A549 (cell line): ENCODE measurements around the gene ENDOG. TPM values are rescaled to one million over a fixed set of nuclear protein-coding genes. Genes with fewer than 3 reads are reported as not detected.
"Not testable (repeated sequence)": the region's sequence is repeated elsewhere in the genome, so short reads cannot be mapped to it uniquely, and the experiment has no call there.

Source experiments
- ATAC-seq, 2 experiments: fragments of 200-7000 bp in 1 of 2; fragments of >200 bp in 1 of 2; cut with Nextera tagmentation in 1 of 2; cut with Tn5 transposase in 1 of 2; 3 replicates each; pipeline versions ENCODE4 v1.8.0 to v1.9.1; 2018 to 2020; ENCODE audit warnings: mild to moderate bottlenecking in 1 of 2, moderate library complexity in 1 of 2
- CTCF ChIA-PET: fragments of 300-600 bp; sonication (Branson Sonifier 250); formaldehyde crosslinking; extraction: SDS; loops from one replicate; lab custom pipeline; 2021; ENCODE audit warnings: antibody characterized with exemption, inconsistent platforms; lab: Yijun Ruan, JAX
- POLR2A ChIA-PET: fragments of 350-600 bp; formaldehyde crosslinking; extraction: SDS; loops from one replicate; lab custom pipeline; 2021; ENCODE audit warnings: antibody characterized with exemption, inconsistent platforms; lab: Yijun Ruan, JAX
- DNase-seq, 2 experiments: peaks; one replicate each; pipeline versions ENCODE4 v3.0.0 to v3.0.0-alpha.2; 2011 to 2016; ENCODE audit warnings: low read depth in 1 of 2, low spot score in 1 of 2
- FAIRE-seq: peaks from 2 replicates; lab custom pipeline; 2011; peaks lifted over from hg19 to GRCh38; lab: Jason Lieb, UNC
- H3K27ac ChIP-seq, 2 experiments: fragments of >200 bp; sonication (Bioruptor Twin); formaldehyde crosslinking; 3 replicates each; pipeline ENCODE4 v1.5.1; 2016 to 2017
- H3K4me1 ChIP-seq: fragments of >200 bp; sonication (Bioruptor Twin); formaldehyde crosslinking; 3 replicates; pipeline ENCODE4 v1.6.1; 2016
- H3K4me2 ChIP-seq: fragments of >200 bp; sonication (Bioruptor Twin); formaldehyde crosslinking; 3 replicates; pipeline ENCODE4 v1.6.1; 2016
- H3K4me3 ChIP-seq: fragments of >200 bp; sonication (Bioruptor Twin); formaldehyde crosslinking; 3 replicates; pipeline ENCODE4 v1.5.1; 2016
- H3K9me3 ChIP-seq: fragments of >200 bp; sonication (Bioruptor Twin); formaldehyde crosslinking; 3 replicates; pipeline ENCODE4 v1.6.1; 2016
- ATOH8 ChIP-seq: fragments of 250-450 bp; sonication (Bioruptor Pico); IDR thresholded peaks from 2 replicates; pipeline ENCODE4 v1.5.0; 2020; ENCODE audit warnings: low read depth, mild to moderate bottlenecking, moderate library complexity
- BHLHE40 ChIP-seq: IDR thresholded peaks from 2 replicates; pipeline ENCODE4 v1.6.1; 2012; ENCODE audit warnings: low read depth, low read length, inconsistent platforms
- CHD2 ChIP-seq: fragments of 150-350 bp; IDR thresholded peaks from 2 replicates; pipeline ENCODE4 v1.6.1; 2014; ENCODE audit warnings: low read length; ENCODE audit not compliant: partially characterized antibody
- CHD4 ChIP-seq: fragments of 200-600 bp; sonication (generic); IDR thresholded peaks from 2 replicates; pipeline ENCODE4 v1.6.1; 2016; ENCODE audit warnings: antibody characterized with exemption, mild to moderate bottlenecking, borderline replicate concordance
- CTCF ChIP-seq: fragments of >200 bp; sonication (Bioruptor Twin); formaldehyde crosslinking; IDR thresholded peaks from 3 replicates; pipeline ENCODE4 v1.5.1; 2016
- E2F6 ChIP-seq: IDR thresholded peaks from 2 replicates; pipeline ENCODE4 v1.6.1; 2012; ENCODE audit warnings: low read depth, borderline replicate concordance
- EHF ChIP-seq: fragments of 250-450 bp; sonication (Bioruptor Pico); IDR thresholded peaks from 2 replicates; pipeline ENCODE4 v1.5.0; 2020; ENCODE audit warnings: mild to moderate bottlenecking
- EHMT2 ChIP-seq: fragments of 200-600 bp; sonication (generic); IDR thresholded peaks from 2 replicates; pipeline ENCODE4 v1.6.1; 2016; ENCODE audit warnings: antibody characterized with exemption, low read depth, mild to moderate bottlenecking, moderate library complexity
- EP300 ChIP-seq, 2 experiments: fragments of >200 bp; sonication (Bioruptor Twin); formaldehyde crosslinking; IDR thresholded peaks; 2 replicates in 1 of 2; 3 replicates in 1 of 2; pipeline ENCODE4 v1.6.1; 2016 to 2017
- FOSB ChIP-seq: fragments of 250-450 bp; sonication (Bioruptor Pico); IDR thresholded peaks from 2 replicates; pipeline ENCODE4 v1.5.0; 2020; ENCODE audit warnings: mild to moderate bottlenecking, moderate library complexity
- FOSL2 ChIP-seq, 2 experiments: fragments of 450-650 bp in 1 of 2; fragments of >200 bp in 1 of 2; sonication (Bioruptor Twin) in 1 of 2; formaldehyde crosslinking; IDR thresholded peaks; 2 replicates each; pipeline versions ENCODE4 v1.5.0 to v1.6.1; 2016 to 2020; ENCODE audit warnings: mild to moderate bottlenecking in 1 of 2, moderate library complexity in 1 of 2
- GATA3 ChIP-seq: IDR thresholded peaks from 2 replicates; pipeline ENCODE4 v1.6.1; 2012; ENCODE audit warnings: borderline replicate concordance
- HOXA7 ChIP-seq: fragments of 250-450 bp; sonication (Bioruptor Pico); IDR thresholded peaks from 2 replicates; pipeline ENCODE4 v1.5.0; 2020; ENCODE audit warnings: mild to moderate bottlenecking, moderate library complexity
- HOXB5 ChIP-seq: fragments of 250-450 bp; sonication (Bioruptor Pico); IDR thresholded peaks from 2 replicates; pipeline ENCODE4 v1.5.0; 2020; ENCODE audit warnings: mild to moderate bottlenecking, moderate library complexity
- JUN ChIP-seq, 2 experiments: fragments of >200 bp; sonication (Bioruptor Twin); formaldehyde crosslinking; IDR thresholded peaks; 2 replicates in 1 of 2; 3 replicates in 1 of 2; pipeline ENCODE4 v1.6.1; 2016 to 2017
- JUNB ChIP-seq: fragments of >200 bp; sonication (Bioruptor Twin); formaldehyde crosslinking; IDR thresholded peaks from 2 replicates; pipeline ENCODE4 v1.6.1; 2016
- KDM1A ChIP-seq: fragments of 200-600 bp; sonication (generic); IDR thresholded peaks from 2 replicates; pipeline ENCODE4 v1.6.1; 2016; ENCODE audit warnings: low read depth, mild to moderate bottlenecking
- KDM5A ChIP-seq: fragments of 200-600 bp; sonication (generic); IDR thresholded peaks from 2 replicates; pipeline ENCODE4 v1.6.1; 2016; ENCODE audit warnings: antibody characterized with exemption, mild to moderate bottlenecking
- NFE2L2 ChIP-seq: fragments of 150-350 bp; conservative IDR thresholded peaks from 2 replicates; pipeline ENCODE4 v1.6.1; 2014; ENCODE audit warnings: low read length
- NPAS2 ChIP-seq: fragments of 250-450 bp; sonication (Bioruptor Pico); IDR thresholded peaks from 2 replicates; pipeline ENCODE4 v1.8.0; 2022; ENCODE audit warnings: mild to moderate bottlenecking, moderate library complexity, borderline replicate concordance
- NR3C1 ChIP-seq: fragments of >200 bp; sonication (Bioruptor Twin); formaldehyde crosslinking; IDR thresholded peaks from 3 replicates; pipeline ENCODE4 v1.6.1; 2017
- PBX3 ChIP-seq: IDR thresholded peaks from 2 replicates; pipeline ENCODE4 v1.6.1; 2012
- POLR2AphosphoS2 ChIP-seq: conservative IDR thresholded peaks from 2 replicates; pipeline ENCODE4 v1.6.1; 2012; ENCODE audit warnings: low read length, improper control_type of control experiment, inconsistent platforms
- RAD21 ChIP-seq, 2 experiments: fragments of >200 bp in 1 of 2; sonication (Bioruptor Twin) in 1 of 2; formaldehyde crosslinking in 1 of 2; IDR thresholded peaks in 1 of 2; conservative IDR thresholded peaks in 1 of 2; 2 replicates in 1 of 2; 3 replicates in 1 of 2; pipeline ENCODE4 v1.6.1; 2012 to 2018; ENCODE audit warnings: inconsistent platforms in 1 of 2
- RNF2 ChIP-seq: fragments of 200-600 bp; sonication (generic); IDR thresholded peaks from 2 replicates; pipeline ENCODE4 v1.6.1; 2016; ENCODE audit warnings: low read depth, mild to moderate bottlenecking, antibody characterized with exemption, moderate library complexity, borderline replicate concordance
- SREBF2 ChIP-seq: fragments of 450-650 bp; IDR thresholded peaks from 2 replicates; pipeline ENCODE4 v1.6.1; 2014; ENCODE audit warnings: mild to moderate bottlenecking, moderate library complexity
- TFCP2L1 ChIP-seq: fragments of 250-450 bp; sonication (Bioruptor Pico); IDR thresholded peaks from 2 replicates; pipeline ENCODE4 v1.5.0; 2021; ENCODE audit warnings: mild to moderate bottlenecking
- ZFP36 ChIP-seq: fragments of 450-650 bp; IDR thresholded peaks from 2 replicates; pipeline ENCODE4 v1.6.1; 2014; ENCODE audit warnings: borderline replicate concordance; ENCODE audit not compliant: partially characterized antibody
- WGBS: methylation state at CpG from one replicate; pipeline ENCODE4 v1.1.6; 2017; ENCODE audit errors: missing lambda C conversion rate; 5-methylcytosine and 5-hydroxymethylcytosine counted together
- polyA plus RNA-seq, 4 experiments: library from polyadenylated mRNA; depleted of rRNA in 3 of 4; stranded (reverse); fragments of >200 nt; fragmentation: RNase III in 1 of 4; extraction: RNeasy Plus Mini Kit Qiagen cat#74134 plus additional on column Dnase treatment in 1 of 4; gene quantifications; 2 replicates in 3 of 4; 3 replicates in 1 of 4; pipeline ENCODE4 v1.2.3, GENCODE V29; 2011 to 2017

Gene ENDOG
- polyA plus RNA-seq, 2 of the 4 experiments (the other 2 are of a cell fraction) = 12.8 to 18.6 TPM

DNA sequence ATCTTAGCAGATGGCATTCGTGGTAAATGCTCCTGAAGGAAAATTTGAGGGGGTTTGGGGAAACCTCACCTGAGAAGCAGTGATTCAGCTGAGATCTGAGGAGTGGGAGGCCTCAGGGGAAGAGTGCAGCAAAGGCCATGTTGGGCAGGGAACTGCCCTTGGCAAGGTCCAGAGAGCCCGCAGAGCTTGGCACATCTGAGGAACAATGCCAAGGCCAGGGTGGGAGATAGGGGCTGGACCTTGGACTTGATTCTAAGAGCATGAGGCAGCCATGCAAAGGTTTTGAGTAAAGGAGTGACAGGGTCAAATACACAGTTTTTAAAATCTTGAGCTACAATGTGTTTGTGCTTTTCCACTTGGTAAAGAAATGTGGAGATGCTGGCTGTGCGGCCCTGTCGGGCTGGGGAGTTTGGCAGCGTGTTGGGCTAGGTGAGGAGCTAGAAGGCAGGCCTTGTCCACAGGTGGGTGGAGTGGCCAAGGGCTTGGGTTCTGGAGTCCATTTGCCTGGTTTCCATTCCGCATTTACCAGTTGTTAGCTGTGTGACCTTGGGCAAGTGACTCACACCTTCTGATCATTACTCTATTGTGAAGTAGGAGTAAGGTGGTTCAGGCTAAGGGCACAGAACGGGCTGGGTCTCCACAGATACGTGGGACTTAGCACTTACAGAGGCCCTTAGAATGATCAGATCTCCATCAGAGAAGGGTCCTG is 25.2 kb upstream of the ENDOG start:
- Histone ChIP-seq H3K4me1 (peaks cover 4% of the 10 kb centered on the region; the same call in 2 of the 3 replicates), H3K9me3 (no peaks in the 10 kb centered on the region), H3K27ac (no peak overlapping the region), H3K4me2 (no peak overlapping the region), H3K4me3 (no peak overlapping the region)
- ATAC-seq = no peak
- DNase-seq = no peak
- WGBS = 79% methylated on average over 8 of the region's 8 CpGs
- TF ChIP-seq POLR2AphosphoS2 (no peak), ZFP36 (no peak), BHLHE40 (no peak), FOSB (CRISPR knock-in tag) (no peak), NR3C1 (no peak)
- no peak for FAIRE-seq
- ChIA-PET CTCF (interaction anchor here (0.6 to 3.1 kb wide), 7 partner anchors 9 to 135 kb away, joined by 3 to 12 read pairs (median 5); partner anchors contain the start of gene ENDOG), POLR2A (no interaction called here)

DNA sequence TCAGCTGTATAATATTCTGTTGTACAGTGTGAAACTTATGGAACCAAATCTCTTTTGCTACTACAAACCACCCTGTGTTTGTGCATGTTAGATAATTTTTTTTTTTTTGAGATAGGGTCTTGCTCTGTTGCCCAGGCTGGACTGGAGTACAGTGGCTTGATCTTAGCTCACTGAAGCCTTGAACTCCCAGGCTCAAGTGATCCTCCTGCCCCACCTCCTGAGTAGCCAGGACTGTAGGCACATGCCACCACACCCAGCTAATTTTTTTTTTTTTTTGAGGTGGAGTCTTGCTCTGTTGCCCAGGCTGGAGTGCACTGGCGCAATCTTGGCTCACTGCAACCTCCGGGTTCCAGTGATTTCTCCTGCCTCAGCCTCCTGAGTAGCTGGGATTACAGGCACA is 23.3 kb upstream of the ENDOG start:
- H3K4me1 ChIP-seq, H3K9me3 ChIP-seq, DNase-seq, ATAC-seq, H3K4me2 ChIP-seq, FAIRE-seq, H3K4me3 ChIP-seq, H3K27ac ChIP-seq: not testable (repeated sequence)
- POLR2A ChIA-PET = interaction anchor here (0.6 to 0.7 kb wide), 2 partner anchors 53 to 220 kb away, joined by 4 read pairs; no protein-coding TSS in a partner anchor
- CTCF ChIA-PET = interaction anchor here (0.7 to 1.0 kb wide), 4 partner anchors 9 to 299 kb away, joined by 3 to 6 read pairs (median 4); no protein-coding TSS in a partner anchor
- 50% methylated on average over 2 of the region's 2 CpGs for WGBS

DNA sequence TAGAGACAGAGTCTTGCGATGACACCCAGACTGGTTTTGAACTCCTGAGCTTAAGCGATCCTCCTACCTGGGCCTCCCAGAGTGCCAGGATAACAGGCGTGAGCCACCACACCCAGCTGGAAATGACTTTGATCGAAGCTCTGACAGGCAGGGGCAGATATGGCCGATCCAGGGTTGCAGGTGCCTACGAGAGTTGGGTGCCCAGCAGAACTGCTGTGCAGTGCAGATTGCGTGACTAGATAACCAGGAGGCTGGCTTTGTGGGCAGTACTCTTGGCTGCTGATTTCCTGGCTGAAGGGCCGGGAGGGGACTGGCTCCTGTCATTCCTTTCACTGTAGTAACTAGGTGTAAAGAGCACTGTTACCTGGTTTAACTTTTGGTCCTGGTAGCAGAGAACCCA is 19.4 kb upstream of the ENDOG start:
- H3K4me1 ChIP-seq = no peaks in the 10 kb centered on the region

GRCh38 chr9:128800061-128800460 is 18.2 kb upstream of the ENDOG start:
- no peak for ATAC-seq
- TF ChIP-seq CHD2 (no peak), KDM1A (no peak), PBX3 (no peak), CTCF (no peak), HOXA7 (CRISPR knock-in tag) (no peak), NFE2L2 (no peak), EHF (CRISPR knock-in tag) (no peak), RNF2 (no peak), RAD21 (conservative IDR thresholded peaks at IDR 0.05 in 1 of 2, IDR thresholded peaks at IDR 0.05 in 1 of 2) (no peak), EHMT2 (no peak), NPAS2 (CRISPR knock-in tag) (no peak)
- WGBS = 94% methylated on average over 7 of the region's 7 CpGs
- no peak overlapping the region for H3K4me3 ChIP-seq
- ChIA-PET POLR2A (no interaction called here), CTCF (interaction anchor here (2.2 kb wide), 1 partner anchor 67 kb away, joined by 7 read pairs; no protein-coding TSS in a partner anchor)
- no peak for DNase-seq
- H3K4me2 ChIP-seq = no peak overlapping the region
- no peak for FAIRE-seq
- no peaks in the 10 kb centered on the region for H3K4me1 ChIP-seq
- H3K9me3 ChIP-seq = no peaks in the 10 kb centered on the region
- no peak overlapping the region for H3K27ac ChIP-seq

More for the DNA sequence above, 19.4 kb upstream of the ENDOG start:
- no peak for ATAC-seq
- ChIA-PET POLR2A (no interaction called here), CTCF (interaction anchor here (1.2 to 2.2 kb wide), 3 partner anchors 11 to 66 kb away, joined by 3 to 7 read pairs (median 5); partner anchors contain the start of gene ENDOG)
- H3K9me3 ChIP-seq = no peaks in the 10 kb centered on the region
- no peak for FAIRE-seq
- 80% methylated on average over 8 of the region's 8 CpGs for WGBS
- no peak for DNase-seq
- no peak overlapping the region for H3K4me2 ChIP-seq
- TF ChIP-seq CHD4 = no peak
- TF ChIP-seq KDM5A = no peak
- TF ChIP-seq NR3C1 = no peak
- no peak for TF ChIP-seq HOXB5 (CRISPR knock-in tag)
- TF ChIP-seq EHF (CRISPR knock-in tag) = no peak
- TF ChIP-seq ATOH8 = no peak
- TF ChIP-seq FOSB (CRISPR knock-in tag) = no peak
- TF ChIP-seq FOSL2 (IDR thresholded peaks at IDR 0.05) = no peak
- TF ChIP-seq FOSL2 (CRISPR knock-in tag; IDR thresholded peaks at IDR 0.05) = no peak
- TF ChIP-seq JUN (IDR thresholded peaks at IDR 0.05) = no peak
- TF ChIP-seq E2F6 = no peak
- TF ChIP-seq HOXA7 (CRISPR knock-in tag) = no peak
- TF ChIP-seq RAD21 (conservative IDR thresholded peaks at IDR 0.05 in 1 of 2, IDR thresholded peaks at IDR 0.05 in 1 of 2) = no peak
- TF ChIP-seq POLR2AphosphoS2 = no peak
- TF ChIP-seq TFCP2L1 (CRISPR knock-in tag) = no peak
- TF ChIP-seq JUNB = no peak
- TF ChIP-seq GATA3 = no peak
- no peak for TF ChIP-seq SREBF2
- no peak for TF ChIP-seq EP300 (IDR thresholded peaks at IDR 0.05)
- no peak overlapping the region for H3K27ac ChIP-seq
- no peak overlapping the region for H3K4me3 ChIP-seq
